Measurements from ENCODE around the gene HNRNPUL1.

Gene HNRNPUL1

GRCh38 chr19:41219924-41220567 lies 44.1 kb upstream of the HNRNPUL1 start:
- no peak for TF ChIP-seq FOXP2 (optimal IDR thresholded peaks at IDR 0.05; ENCODE audit: borderline replicate concordance, extremely low read depth, extremely low read length, insufficient read depth)
- TF ChIP-seq POLR2AphosphoS5 (IDR thresholded peaks at IDR 0.05; ENCODE audit: low read depth, low read length) = no peak
- no peak for TF ChIP-seq REST (IDR thresholded peaks at IDR 0.05; ENCODE audit: insufficient read depth in 1 of 2, low read depth in 2 of 2, low read length in 2 of 2)
- TF ChIP-seq SIN3A (IDR thresholded peaks at IDR 0.05; ENCODE audit: borderline replicate concordance, insufficient read depth, low read length) = no peak
- no peak for TF ChIP-seq TAF1 (IDR thresholded peaks at IDR 0.05; ENCODE audit: borderline replicate concordance, insufficient read depth, low read length)

- no peak for TF ChIP-seq FOXP2 (optimal IDR thresholded peaks at IDR 0.05; ENCODE audit: borderline replicate concordance, extremely low read depth, extremely low read length, insufficient read depth)
- no peak for TF ChIP-seq TAF1 (IDR thresholded peaks at IDR 0.05; ENCODE audit: borderline replicate concordance, insufficient read depth, low read length)
- no peak for TF ChIP-seq SIN3A (IDR thresholded peaks at IDR 0.05; ENCODE audit: borderline replicate concordance, insufficient read depth, low read length)
- TF ChIP-seq REST (IDR thresholded peaks at IDR 0.05; ENCODE audit: insufficient read depth in 1 of 2, low read depth in 2 of 2, low read length in 2 of 2) = no peak
- TF ChIP-seq POLR2AphosphoS5 (IDR thresholded peaks at IDR 0.05; ENCODE audit: low read depth, low read length) = no peak
Measured at GRCh38 chr19:41220811-41221210, 43.4 kb upstream of the HNRNPUL1 start.

- TF ChIP-seq POLR2AphosphoS5 (IDR thresholded peaks at IDR 0.05; ENCODE audit: low read depth, low read length) (no peak), FOXP2 (optimal IDR thresholded peaks at IDR 0.05; ENCODE audit: borderline replicate concordance, extremely low read depth, extremely low read length, insufficient read depth) (no peak), SIN3A (IDR thresholded peaks at IDR 0.05; ENCODE audit: borderline replicate concordance, insufficient read depth, low read length) (no peak), TAF1 (IDR thresholded peaks at IDR 0.05; ENCODE audit: borderline replicate concordance, insufficient read depth, low read length) (no peak), REST (IDR thresholded peaks at IDR 0.05; ENCODE audit: insufficient read depth in 1 of 2, low read depth in 2 of 2, low read length in 2 of 2) (no peak)
Measured at GRCh38 chr19:41221514-41222205, 42.5 kb upstream of the HNRNPUL1 start.

GRCh38 chr19:41222240-41222639 lies 41.9 kb upstream of the HNRNPUL1 start:
- TF ChIP-seq TAF1 (IDR thresholded peaks at IDR 0.05; ENCODE audit: borderline replicate concordance, insufficient read depth, low read length) = no peak
- TF ChIP-seq REST (IDR thresholded peaks at IDR 0.05; ENCODE audit: insufficient read depth in 1 of 2, low read depth in 2 of 2, low read length in 2 of 2) = no peak
- no peak for TF ChIP-seq POLR2AphosphoS5 (IDR thresholded peaks at IDR 0.05; ENCODE audit: low read depth, low read length)
- no peak for TF ChIP-seq SIN3A (IDR thresholded peaks at IDR 0.05; ENCODE audit: borderline replicate concordance, insufficient read depth, low read length)
- no peak for TF ChIP-seq FOXP2 (optimal IDR thresholded peaks at IDR 0.05; ENCODE audit: borderline replicate concordance, extremely low read depth, extremely low read length, insufficient read depth)
